HG03442 (cell line): ENCODE data around the gene RASGRF2.

Experiments
- ATAC-seq: cut with Tn5 transposase; IDR thresholded peaks from one replicate; pipeline ENCODE4 v1.9.1; 2021; ENCODE audit warnings: mild to moderate bottlenecking, moderate library complexity; ENCODE audit not compliant: unreplicated experiment

Gene RASGRF2

DNA sequence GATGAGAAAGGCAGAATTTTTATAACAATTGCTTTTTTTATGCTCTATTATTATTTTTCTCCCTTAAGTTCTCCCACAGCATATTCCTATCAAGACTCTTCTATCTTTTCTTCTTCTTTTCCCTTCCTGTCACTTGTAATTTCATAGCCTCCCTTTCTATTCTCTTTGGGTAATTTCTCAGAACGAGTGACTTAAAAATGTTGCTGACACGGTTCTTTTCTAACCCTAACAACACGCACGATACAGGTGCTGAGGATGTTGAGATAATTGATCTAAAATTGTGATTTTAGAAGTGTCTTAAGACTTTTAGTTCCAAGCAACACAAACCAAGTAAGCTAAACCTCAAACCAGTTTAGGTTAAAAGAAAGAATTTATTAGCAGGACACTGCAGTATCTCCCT, 105.9 kb downstream of the RASGRF2 start:
- no peak for ATAC-seq

DNA sequence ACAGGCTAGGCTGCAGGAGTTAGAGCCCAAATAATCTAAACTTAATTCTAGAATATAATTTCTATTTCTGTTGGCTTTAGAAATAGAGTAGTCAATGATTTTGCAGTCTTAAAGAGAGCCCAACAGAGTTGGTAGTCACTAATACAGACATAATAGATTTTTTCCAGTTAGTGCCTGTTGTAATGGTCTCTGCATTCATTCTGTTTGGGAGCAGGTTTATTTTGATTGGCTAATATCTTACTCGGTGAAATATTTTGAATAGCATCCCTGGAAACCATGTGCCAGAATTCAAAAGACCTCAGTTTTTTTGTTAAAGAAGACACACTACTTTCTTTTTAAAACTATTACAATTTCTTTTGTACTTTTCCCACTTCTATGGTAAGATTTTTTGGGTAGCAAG, 107.2 kb downstream of the RASGRF2 start:
- ATAC-seq = no peak

DNA sequence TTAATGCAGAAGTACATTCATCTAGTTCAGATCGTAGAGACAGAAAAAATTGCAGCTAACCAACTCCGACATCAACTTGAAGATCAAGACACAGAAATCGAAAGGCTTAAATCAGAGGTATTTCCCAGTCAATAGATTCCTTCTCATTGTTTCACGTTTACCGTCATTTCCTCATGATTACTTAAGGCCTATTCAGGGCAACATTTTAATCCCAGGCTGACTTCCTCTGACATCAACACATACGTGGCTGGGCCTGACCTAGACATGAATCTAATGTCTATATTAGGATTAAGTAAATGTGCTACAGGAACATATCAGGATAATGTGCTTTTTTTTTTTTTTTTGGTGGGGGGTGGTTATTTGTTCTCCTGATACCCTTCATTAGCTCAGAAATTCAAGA, 107.9 kb downstream of the RASGRF2 start:
- ATAC-seq = no peak

DNA sequence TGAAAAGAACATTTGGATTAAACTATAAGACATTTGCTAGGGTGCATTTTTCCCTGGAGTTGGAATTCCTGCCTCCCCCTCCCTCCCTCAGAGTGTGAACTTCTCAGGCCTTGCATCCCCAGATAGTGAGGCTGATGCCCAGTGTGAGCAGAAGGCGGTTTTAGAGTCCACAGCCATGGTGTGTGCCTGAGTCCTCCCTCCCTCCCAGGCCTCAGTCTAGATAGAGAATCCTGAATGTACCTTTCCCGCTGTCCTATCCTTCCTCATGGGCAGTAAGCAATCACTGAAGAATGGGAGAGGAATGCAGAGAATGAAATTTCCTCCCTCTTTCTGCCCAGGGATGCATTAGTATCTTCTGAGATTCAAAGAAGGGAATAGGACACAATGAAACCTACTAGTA, 108.5 kb downstream of the RASGRF2 start:
- no peak for ATAC-seq

DNA sequence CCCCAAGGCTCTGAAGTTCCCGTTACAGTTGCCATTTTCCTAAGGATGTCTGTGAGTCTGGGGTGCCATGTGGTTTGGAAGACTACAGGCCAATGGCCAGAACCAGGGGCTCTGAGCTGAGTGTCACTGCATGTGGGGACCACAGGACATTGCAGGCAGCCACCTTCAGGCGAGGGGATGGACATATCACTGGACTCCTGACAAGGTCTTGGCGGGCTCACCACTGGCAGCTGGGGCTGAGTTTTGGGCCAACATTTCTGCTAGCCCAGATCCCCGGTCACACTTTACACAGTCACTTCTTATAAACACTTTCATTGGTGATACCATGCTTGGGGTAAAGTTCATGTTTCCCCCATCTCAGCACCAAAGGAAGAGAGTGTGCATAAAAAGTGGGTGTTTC, 109.8 kb downstream of the RASGRF2 start:
- ATAC-seq = no peak

DNA sequence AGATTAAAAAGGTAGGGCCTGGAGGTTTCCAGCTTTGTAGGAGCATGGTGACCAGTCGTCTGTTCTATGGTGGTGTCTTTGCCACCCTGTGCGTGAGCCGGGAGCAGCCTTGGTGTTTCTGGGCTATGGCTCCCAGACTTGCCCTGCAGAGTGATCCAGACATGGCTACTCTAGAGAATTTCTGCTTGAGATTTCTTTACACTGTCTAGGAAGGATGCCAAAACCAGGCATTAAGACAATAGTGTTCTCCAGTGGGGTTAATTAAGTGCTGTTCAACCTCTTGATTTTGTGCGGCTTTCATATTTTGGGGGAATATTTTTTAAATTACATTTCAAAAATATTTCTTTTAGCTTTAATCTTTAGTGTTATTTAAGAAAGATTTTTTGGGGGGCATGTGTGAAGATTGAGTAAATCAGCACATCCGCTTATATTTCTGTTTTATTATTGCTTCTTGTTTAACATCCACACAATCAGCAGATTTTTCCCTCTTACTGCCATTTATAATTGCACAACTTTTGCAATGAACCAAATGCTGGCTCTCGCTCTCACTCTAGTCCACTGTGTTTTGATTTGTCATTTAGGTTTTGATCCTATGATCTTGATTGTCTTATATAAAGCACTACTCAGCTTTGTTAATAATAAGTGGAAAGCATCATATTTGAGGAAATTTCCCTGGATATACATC, 110.5 kb downstream of the RASGRF2 start:
- ATAC-seq = no peak

DNA sequence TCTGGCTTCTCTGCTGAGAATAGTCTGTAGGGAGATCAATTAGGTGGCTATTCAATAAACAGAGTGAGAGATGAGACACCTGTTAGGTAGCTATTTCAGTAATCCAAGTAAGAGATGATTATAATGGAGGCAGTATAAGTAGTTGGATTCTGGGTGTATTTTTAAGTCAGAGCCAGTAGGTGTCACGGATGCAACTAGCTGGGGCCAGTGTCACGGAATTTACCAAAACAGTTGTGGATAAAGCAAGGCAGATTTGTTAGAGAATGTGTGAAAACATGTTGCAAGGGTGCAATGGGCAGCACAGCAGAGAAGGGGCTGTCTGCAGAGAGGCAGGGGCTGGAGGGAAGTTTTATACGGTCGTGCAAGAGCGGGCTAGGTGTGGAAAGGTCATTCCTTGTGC, 114.9 kb downstream of the RASGRF2 start:
- ATAC-seq = no peak

DNA sequence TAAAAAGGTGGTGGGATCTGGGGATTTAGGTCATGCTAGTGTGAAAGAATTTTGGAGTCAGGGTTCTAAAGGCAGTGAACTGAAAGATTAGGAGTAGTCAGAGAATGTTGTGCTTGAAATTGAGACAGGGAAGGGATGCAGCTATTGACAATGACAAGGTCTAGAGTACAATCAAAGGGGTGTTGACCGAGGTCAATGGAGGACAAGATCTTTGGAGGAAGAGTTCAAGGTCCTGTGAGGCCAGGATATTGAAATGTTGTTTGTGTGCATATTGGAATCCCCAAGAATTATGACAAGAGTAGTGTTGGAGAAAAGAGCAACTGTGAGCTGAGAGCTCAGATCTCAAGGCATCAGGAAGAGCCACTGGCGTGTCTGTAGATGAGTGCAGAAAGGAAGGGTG, 116.9 kb downstream of the RASGRF2 start:
- ATAC-seq = no peak

DNA sequence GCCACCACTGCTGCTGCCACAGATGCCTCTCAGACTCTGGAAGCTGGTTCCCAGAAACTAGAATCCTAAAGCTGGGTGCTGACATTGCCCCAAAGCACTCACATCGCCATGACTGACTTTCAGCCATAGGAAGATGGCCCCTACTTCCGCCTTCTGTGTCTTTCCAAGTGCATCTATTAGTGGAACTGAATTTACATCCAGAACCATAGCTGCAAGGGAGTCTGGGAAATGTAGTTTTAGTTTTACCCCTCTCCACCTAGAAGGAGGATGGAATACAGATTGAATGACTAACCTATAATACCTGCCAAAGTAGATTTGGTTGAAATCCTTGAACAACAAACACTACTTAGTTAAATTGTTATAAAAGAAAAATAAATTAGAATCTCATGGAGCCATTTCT, 118.8 kb downstream of the RASGRF2 start:
- no peak for ATAC-seq

DNA sequence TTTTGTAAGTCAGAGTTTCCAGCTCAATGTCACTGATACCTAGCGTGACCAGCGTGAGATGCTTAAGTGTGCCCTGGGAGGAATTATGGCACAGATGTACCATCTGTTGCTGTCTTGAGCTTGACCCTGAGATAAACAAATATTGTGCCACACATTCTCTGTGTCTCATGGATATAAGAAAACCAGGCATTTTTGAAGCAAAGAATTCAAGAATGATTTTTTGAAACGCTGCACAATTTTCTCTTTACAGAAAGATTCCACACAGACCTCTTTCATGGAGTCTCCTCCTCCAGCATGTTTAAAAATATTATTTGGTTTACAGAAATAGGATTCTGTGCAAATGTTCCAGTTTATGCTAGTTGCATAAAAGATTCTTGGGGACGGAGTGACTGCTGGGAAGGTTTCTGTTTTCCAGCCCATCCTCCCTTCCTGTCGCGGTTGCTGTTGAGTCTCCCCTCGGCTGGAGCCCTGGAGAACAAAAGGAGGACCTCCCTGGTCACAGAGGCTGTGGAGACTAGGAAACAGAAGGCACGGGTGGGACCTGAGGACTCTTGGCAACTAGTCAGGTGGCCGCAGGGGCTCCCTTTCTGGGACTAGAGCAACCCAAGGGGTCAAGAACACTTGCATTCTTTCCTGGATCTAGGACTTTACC, 120.8 kb downstream of the RASGRF2 start:
- ATAC-seq = no peak

DNA sequence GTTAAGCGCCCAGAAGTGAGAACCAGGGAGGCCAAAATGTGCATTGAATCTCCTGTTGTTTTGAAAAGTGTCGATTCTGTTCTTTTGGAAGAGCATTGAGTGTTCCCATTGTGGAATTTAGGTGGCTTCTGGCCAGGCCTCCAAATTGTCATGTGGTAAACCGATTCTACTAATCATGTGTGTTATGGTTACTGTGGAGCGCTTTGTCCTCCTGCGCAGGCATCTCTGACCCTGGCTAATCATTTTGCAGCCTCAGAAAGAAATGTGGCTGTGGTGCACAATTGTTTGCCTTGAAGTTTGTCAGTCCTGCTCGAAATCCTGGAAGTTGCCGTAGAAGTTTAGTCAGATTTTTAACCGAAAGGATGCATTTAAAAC, 121.3 kb downstream of the RASGRF2 start:
- no peak for ATAC-seq

DNA sequence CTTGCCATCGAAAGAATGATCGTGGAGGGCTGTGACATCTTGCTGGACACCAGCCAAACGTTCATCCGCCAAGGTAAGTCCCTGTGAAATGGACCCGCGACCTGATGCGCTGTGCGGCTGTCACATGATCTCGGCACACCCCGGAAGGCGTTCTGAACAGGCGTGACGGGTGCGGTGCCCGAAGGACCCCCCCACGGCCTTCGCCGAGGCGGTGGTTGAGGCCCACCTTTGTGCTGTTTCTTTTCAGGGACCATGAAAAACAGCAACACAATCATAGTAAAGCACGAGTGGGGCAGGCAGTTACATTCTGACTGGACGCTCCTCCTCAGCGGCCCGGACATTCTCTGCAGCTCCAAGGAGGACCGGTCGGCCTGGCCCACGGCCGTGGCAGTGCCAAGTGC, 126.7 kb downstream of the RASGRF2 start:
- ATAC-seq = no peak

DNA sequence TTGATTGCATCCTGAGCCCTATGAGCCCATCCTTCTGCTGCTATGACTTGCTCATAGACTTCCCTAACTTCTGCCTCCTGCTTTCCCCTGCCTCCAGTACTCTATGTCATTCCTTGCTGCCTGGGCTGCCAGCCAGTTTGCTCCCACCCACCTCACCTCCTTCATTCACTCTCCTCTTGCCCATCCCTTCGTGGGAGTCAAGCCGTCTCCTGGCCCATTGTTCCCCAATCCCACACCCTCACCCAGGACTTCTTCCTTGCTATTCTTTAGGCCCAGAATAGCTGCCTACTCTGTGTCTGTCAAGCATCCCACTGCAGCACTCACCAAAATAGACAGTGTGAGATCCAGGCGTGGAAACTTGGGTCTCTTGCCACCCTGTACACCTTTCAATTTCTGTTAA, 131.0 kb downstream of the RASGRF2 start:
- no peak for ATAC-seq

DNA sequence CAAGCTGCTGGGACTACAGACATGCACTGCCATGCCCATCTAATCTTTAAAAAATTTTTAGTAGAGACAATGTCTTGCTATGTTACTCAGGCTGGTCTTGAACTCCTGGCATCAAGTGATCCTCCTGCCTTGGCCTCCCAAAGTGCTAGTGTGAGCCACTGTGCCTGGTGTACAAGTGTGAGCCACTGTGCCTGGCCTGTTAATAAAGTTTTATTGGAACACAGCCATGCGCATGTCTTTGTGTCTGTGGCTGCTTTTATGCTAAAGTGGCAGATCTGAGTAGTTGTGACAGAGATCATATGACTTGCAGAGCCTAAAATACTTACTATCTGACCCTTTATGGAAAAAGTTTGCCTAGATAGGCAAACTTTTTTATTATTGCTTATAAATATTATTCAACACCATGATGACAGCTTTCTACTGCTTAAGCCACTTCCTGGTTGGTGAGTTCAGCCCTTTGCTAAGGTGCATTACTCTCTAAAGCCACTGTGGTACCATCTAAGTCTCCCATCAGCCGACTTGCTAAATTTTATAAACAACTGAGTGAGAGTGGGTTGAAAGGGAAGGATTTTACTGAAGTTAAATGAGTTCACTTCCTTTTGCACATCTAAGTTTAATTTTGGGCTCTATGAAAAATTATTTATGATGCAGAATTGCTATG, 133.5 kb downstream of the RASGRF2 start:
- no peak for ATAC-seq

DNA sequence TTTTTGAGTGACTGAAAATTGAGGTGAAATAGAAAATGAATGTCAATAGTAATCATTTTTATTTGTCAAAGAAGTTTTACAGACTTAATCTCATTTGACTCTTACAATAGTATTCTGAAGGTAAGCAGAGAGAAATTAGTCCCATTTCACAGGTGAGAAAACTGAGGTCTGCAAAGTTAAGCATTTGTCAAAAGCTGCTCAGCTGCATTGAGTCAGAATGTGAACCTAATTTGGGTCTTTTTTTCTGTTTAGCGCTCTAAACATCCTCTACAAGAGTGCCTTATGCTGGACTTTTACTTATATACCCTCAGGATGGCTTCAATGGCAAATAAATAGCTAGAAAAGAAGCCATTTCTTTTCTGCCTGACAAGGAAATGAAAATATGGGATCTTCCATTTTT, 135.7 kb downstream of the RASGRF2 start:
- no peak for ATAC-seq

DNA sequence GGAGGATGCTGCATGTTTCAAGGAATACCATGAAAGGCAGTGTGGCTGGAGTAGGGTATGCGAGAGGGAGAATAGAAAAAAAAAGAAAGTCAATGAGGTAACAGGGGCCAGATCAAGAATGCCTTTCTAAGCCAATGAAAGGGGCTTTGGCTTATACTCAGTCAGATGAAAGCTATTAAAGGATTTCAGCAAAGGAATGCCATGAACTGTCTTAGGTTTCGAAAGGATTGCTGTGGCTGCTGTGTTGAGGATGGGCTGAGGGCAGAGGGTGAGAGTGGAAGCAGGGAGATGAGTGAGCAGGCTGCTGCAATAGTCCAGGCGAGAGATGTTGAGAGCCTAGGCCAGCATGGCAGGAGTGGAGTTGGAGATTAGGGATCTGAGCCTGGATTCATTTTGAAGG, 137.6 kb downstream of the RASGRF2 start:
- no peak for ATAC-seq

DNA sequence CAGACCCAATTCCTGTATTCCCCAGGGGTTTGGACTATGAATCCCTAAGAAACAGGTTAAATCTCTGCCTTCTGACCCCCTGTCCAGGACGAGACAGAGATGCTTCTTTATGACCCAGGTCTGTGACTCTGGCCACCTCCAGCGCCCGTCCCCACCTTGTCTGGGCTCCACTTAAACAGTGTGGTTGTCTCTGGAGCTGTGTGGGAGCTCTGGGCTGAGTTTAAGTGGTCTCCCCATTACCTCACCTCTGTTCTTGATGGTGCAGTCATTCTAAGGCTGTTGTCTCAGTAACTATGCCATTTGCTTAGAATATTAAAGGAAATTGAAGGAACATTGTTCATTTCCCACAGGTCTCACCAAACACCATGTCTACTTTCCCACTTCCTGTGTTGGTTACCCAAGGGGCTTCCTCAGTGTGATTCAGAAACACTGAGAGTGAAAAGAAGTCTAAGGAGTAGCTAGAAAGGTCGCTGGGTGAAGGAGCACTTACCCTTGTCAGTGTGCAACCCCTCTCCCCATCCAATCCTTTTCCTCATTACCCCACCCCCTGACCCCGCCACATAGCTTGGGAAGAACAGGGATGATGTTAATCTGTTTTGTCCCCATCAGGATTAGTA, 145.2 kb downstream of the RASGRF2 start:
- no peak for ATAC-seq

DNA sequence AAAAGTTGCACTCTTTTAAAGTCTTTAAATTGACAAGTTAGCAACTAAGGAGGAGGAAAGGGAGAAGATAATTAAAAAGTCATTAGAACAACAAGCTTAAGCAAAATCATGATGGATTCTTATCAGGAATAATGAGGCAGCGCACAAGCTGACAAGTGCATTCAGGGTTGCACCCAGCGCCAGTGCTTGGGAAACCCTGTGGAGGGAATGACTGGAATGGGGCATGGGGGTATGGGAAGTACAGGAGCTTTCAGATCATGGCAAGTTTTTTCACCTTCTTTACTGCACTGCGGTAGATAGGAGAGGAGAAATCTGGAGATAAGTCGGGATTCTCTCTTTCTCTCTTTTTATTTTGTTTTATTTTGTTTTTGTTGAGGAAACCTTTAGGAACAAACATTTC, 155.1 kb downstream of the RASGRF2 start:
- no peak for ATAC-seq

DNA sequence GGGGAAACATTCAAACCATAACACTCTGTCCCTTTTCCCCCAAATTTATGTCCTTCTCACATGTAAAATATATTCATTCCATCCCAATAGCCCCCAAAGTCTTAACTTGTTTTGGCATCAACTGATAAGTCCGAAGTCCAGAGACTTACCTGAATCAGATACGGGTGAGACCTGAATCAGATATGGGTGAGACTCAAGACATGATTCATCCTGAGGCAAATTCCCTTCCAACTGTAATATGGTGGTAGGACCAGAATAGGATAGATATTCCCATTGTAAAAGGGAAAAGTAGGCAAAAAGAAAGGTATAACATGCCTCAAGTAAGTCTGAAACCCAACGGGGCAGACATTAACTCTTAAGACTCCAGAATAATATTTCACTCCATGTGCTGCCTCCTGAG, 157.4 kb downstream of the RASGRF2 start:
- ATAC-seq = no peak

DNA sequence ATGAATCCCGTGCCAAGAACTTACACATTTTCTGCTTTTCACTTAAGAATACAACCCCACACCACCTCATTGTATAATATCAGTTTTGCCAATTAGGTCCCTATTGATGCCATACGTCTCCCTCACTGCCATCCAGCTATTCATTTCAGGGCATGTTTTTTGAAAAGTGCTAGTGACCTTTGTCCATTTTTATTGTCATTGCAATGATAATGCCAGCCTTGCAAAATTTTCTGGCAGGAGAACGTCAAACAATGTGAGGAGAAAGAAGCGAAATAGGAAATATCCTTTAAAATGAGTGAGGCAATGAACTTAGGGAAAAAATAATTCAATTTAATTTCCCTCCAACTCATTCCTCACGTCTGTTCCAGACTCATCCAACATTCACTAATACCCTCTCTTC, 161.1 kb downstream of the RASGRF2 start:
- no peak for ATAC-seq

DNA sequence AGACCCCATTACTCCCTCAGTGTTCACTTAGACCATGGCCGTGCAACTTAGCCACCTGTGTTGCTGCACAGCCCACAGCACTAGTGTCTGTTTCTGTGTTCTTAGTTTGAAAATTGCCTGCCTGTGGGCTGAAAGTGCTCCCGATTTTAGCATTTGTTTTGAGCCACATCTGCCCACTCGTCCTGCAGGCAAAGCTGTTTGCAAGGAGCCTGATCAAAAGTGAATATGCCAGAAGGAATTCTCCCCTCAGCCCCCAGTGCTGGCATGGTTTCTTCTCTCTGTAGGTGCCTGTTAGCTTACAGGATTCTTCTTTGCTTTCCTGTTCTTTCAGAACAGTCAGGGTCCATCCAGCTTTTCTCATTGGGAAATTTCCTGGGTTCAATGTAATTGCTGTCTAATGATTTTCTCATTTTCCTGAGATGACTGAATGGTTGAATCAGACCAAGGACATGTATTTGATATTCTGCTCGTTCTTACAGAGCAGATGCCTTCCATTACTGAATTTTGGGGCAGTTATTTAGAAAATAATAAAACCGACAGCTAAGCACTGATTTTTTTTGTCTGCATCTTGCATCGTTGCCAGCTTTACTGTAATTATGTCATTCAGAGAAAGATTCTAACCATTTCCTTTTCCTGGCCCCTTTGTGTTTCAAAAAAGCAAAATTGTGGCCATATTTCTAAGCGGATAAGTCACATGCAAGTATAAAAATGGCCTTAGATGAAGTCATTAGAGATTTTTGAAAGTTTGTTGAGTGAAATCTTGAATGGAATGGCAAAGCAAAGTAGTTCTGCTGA, 161.9 kb downstream of the RASGRF2 start:
- no peak for ATAC-seq
